GM12864 (cell line): ENCODE results near the gene ATMIN.

Source experiments
- DNase-seq: peaks from one replicate; pipeline ENCODE4 v3.0.0-alpha.2; 2011; ENCODE audit warnings: low read depth
- H3K4me3 ChIP-seq: 2 replicates; pipeline ENCODE4 v1.5.1; 2011; ENCODE audit warnings: mild to moderate bottlenecking, low read depth, low read length, control low read depth
- TF ChIP-seq, protein P1 (sequence below): IDR thresholded peaks from 2 replicates; pipeline ENCODE4 v1.5.1; 2011; ENCODE audit warnings: low read depth, mild to moderate bottlenecking, moderate library complexity, low read length, control low read depth, inconsistent platforms; ENCODE audit errors: missing control alignments

The ATMIN gene

DNA sequence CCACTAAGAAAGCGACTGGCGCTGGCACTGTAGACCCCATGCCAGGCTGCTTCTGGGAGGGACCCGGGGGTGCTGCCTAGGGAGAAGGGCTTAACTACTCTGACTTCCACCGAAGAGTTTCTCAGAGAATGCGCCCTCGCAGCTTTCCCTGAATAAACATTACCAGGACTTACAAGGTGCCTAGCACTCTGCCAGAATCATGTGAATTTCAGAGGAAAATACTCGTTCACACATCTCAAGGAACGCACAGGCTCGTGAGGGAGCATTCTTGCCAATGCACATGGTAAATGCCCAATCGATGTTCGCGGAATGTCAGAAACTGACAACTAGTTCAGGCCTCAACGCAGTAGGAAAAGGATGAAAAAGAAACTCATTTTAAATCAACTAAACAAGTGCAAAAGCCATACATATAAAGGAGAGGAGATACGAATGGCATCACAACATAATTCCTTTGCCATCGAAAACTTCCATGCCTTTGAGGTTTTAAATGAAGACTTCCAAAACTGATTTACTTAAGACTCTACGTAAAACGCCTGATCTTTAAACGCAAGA lies 30.0 kb upstream of the ATMIN start:
- H3K4me3 ChIP-seq, result peak overlapping the region; percentile 88
- no peak for DNase-seq
- TF ChIP-seq, protein P1, sequence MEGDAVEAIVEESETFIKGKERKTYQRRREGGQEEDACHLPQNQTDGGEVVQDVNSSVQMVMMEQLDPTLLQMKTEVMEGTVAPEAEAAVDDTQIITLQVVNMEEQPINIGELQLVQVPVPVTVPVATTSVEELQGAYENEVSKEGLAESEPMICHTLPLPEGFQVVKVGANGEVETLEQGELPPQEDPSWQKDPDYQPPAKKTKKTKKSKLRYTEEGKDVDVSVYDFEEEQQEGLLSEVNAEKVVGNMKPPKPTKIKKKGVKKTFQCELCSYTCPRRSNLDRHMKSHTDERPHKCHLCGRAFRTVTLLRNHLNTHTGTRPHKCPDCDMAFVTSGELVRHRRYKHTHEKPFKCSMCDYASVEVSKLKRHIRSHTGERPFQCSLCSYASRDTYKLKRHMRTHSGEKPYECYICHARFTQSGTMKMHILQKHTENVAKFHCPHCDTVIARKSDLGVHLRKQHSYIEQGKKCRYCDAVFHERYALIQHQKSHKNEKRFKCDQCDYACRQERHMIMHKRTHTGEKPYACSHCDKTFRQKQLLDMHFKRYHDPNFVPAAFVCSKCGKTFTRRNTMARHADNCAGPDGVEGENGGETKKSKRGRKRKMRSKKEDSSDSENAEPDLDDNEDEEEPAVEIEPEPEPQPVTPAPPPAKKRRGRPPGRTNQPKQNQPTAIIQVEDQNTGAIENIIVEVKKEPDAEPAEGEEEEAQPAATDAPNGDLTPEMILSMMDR, result no peak

DNA sequence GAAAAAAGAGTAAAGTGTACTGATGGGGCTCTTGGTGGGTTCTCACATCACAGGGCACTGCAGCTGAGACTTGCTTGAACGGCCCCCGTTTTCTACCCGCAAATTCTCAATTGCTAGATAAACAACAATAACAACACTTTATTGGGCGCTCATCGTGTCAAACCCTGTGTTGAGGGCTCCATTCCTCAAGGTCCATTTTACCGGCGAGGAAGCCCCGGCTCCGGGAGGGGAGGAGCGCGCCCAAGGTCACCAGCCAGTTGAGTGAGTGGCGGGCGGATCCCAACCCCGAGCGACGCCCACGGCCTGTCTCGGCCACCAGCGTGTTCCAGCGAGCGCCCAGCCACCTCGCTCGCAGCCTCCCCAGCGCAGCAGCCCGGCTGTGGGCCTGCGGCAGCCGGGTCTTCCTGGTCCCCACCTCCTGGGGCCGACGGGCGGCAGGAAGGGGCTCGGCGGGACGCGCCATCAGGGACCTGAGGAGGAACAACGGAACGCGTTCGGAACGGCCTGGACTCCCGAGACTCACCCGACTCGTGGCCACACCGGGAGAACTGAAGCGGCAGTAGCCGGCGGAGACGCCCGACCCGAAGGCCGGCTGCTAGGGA lies 29.3 kb upstream of the ATMIN start:
- peak overlapping the region; percentile 88 for H3K4me3 ChIP-seq
- TF ChIP-seq, protein P1, result no peak
- DNase-seq, result peak; percentile 30

DNA sequence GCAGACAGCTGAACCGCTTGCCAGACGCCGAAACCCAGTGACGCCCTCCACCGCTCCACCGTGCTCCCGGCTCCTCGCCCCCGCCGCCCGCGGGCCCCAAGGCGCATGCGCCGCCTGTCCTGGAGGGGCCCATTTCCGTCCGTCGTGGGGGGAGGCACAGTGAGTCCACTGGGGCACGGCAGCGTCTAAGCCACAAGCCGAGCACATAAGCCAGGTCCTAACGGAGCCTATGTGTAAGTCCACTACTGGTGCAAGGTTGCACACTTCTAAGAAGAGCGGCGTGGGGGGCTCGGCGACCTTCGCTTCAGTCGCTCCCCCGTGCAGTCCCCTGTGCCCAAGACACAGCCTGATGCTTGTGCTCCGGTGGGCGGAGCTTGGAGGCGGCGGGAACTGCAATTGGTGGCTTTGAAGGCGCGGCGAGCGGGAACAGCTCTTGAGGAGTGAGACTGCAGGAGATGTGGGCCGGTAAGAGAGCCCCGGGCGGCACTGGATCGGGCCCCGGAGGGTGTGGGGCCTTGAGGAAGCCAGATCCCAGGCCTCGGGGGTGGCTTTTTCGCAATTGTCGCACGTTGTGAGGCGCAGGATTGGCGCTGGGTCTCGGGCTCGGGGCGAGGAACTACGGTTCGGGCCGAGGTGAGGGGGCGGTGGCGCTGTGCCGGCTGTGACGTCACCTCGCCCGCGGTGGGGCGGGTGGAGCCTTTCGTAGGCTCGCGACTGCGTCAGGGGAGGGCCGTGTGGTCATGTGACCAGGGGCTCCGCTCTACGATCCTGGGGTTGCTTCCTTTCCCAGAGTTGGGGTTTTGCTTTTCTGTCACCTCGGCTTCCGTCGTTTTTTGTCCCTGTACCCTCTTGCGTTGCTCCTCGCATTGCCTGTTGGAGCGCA lies 28.6 kb upstream of the ATMIN start, which contains the start of the genes CENPN and CMC2:
Gene CENPN, plus strand, starts transcription at position 402 of the 883 bp plus-strand sequence. CDS start 4,726 bp downstream, outside the sequence.
Gene CMC2, minus strand, starts transcription at position 73 of the 883 bp plus-strand sequence. CDS start 9,491 bp downstream, outside the sequence.
- peak within 1 kb of the TSS; percentile 88 for H3K4me3 ChIP-seq
- TF ChIP-seq, protein P1, result peak; percentile 5
- peak; percentile 95 for DNase-seq

DNA sequence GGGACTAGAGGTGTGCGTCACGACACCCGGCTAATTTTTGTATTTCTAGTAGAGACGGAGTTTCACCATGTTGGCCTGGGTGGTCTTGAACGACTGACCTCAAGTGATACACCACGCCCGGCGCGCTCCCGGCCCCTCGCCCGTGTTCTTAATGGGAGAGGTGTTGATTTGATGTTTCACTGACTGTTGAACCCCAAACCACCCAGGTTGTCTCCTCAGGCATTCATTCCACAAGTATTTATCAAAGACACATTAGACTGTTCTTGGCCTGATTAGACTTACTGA lies 27.2 kb upstream of the ATMIN start:
- peak overlapping the region; percentile 88 for H3K4me3 ChIP-seq
- no peak for DNase-seq
- TF ChIP-seq, protein P1, result no peak

DNA sequence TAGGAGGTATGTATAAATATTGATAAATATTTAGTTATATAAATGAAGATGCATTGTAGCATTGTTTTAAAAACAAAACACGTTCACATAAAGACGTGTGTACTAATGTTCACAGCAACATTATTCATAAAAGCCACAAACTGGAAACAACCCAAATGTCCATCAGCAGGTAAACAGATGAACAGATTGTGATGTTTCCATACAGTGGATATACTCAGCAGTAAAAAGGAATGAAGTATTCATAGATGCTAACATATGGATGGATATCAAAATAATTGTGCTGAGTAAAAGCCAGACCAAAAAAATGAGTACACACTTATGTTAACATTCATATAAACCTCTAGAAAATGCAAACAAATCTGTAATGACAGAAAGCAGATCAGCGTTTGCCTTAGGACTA lies 22.7 kb upstream of the ATMIN start:
- no peak for DNase-seq
- H3K4me3 ChIP-seq, result no peak overlapping the region
- TF ChIP-seq, protein P1, result no peak

DNA sequence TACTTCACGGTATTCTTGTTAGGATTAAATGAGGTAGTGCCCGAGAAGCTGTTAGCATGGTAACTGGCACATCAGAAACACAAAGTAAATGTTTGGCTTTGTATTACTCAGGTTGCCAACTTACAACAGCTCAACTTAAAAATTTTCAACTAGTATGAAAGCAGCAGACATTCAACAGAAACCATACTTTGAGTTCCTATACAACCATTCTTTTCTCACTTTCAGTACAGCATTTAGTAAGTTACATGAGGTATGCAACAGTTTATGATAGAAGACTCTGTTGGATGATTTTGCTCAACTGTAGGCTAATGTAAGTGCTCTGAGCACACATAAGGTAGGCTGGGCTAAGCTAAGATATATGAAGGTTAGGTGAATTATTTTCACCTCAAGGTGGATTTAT lies 21.0 kb upstream of the ATMIN start:
- DNase-seq, result no peak
- no peak overlapping the region for H3K4me3 ChIP-seq
- TF ChIP-seq, protein P1, result no peak

DNA sequence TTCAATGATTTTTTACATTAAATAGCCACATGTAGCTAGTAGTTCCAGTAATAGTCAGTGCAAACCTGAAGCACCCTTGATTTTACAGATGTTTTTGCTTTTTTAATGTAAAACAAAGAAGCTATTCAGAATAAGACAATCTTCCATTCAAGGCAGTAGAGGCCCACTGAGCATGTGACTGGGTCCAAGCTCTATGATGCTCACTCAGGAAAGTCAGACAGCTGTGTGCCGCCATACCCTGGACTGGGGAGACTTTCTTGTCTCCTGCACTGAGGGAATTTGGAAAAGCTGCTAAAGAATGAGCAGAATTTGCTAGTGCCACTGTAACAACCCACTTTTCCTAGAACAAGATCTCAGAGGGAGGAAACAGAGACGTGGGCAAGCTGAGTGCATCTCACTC lies 17.1 kb upstream of the ATMIN start:
- DNase-seq, result no peak
- H3K4me3 ChIP-seq, result no peak overlapping the region
- TF ChIP-seq, protein P1, result no peak
